Hepatocyte (in vitro differentiated cells): ENCODE measurements around the gene ADH5.

Experiments used
- CTCF ChIP-seq: fragments of 200-600 bp; sonication (generic); IDR thresholded peaks from 2 replicates; pipeline ENCODE4 v1.5.1; 2016; ENCODE audit warnings: antibody characterized with exemption, mild to moderate bottlenecking; ENCODE audit not compliant: poor library complexity
- EZH2 ChIP-seq: fragments of 200-600 bp; sonication (generic); IDR thresholded peaks from 2 replicates; pipeline ENCODE4 v1.6.1; 2016; ENCODE audit warnings: antibody characterized with exemption, mild to moderate bottlenecking, borderline replicate concordance

- TF ChIP-seq CTCF (no peak), EZH2 (no peak)
Measured at GRCh38 chr4:99090481-99091215, 2.1 kb upstream of the ADH5 start.
